HG03442 (cell line): Measurements from ENCODE around the gene ARHGAP18.

Source experiments
- ATAC-seq: cut with Tn5 transposase; IDR thresholded peaks from one replicate; pipeline ENCODE4 v1.9.1; 2021; ENCODE audit warnings: mild to moderate bottlenecking, moderate library complexity; ENCODE audit not compliant: unreplicated experiment

The ARHGAP18 gene

GRCh38 chr6:129725341-129725740, 15.4 kb upstream of the ARHGAP18 start:
- no peak for ATAC-seq

- ATAC-seq, result no peak
These were observed 9.7 kb upstream of the ARHGAP18 start for GRCh38 chr6:129719692-129720091.

GRCh38 chr6:129717277-129717676, 7.3 kb upstream of the ARHGAP18 start:
- ATAC-seq, result no peak

- ATAC-seq, result no peak
These were observed 3.9 kb upstream of the ARHGAP18 start for GRCh38 chr6:129713806-129714333.

- no peak for ATAC-seq
These were observed 1.3 kb upstream of the ARHGAP18 start for GRCh38 chr6:129711271-129711631.

- ATAC-seq, result no peak
These were observed 683 bp upstream of the ARHGAP18 start for GRCh38 chr6:129710450-129711270.

GRCh38 chr6:129709196-129709768, 695 bp downstream of the ARHGAP18 start:
- ATAC-seq, result peak; percentile 9

- no peak for ATAC-seq
These were observed 1.3 kb downstream of the ARHGAP18 start for GRCh38 chr6:129708496-129709195.

GRCh38 chr6:129707882-129708495, 2.0 kb downstream of the ARHGAP18 start:
- ATAC-seq, result no peak

- ATAC-seq, result no peak
These were observed 2.9 kb downstream of the ARHGAP18 start for GRCh38 chr6:129707028-129707427.

GRCh38 chr6:129705212-129705611, 4.8 kb downstream of the ARHGAP18 start:
- ATAC-seq, result no peak

GRCh38 chr6:129704708-129705107, 5.3 kb downstream of the ARHGAP18 start:
- peak; percentile 41 for ATAC-seq

GRCh38 chr6:129701721-129702455, 8.1 kb downstream of the ARHGAP18 start:
- ATAC-seq, result no peak

GRCh38 chr6:129700666-129701065, 9.3 kb downstream of the ARHGAP18 start:
- ATAC-seq, result no peak

- no peak for ATAC-seq
These were observed 10.3 kb downstream of the ARHGAP18 start for GRCh38 chr6:129699659-129700058.

GRCh38 chr6:129698430-129698829, 11.5 kb downstream of the ARHGAP18 start:
- no peak for ATAC-seq

GRCh38 chr6:129697788-129698187, 12.2 kb downstream of the ARHGAP18 start:
- no peak for ATAC-seq

- no peak for ATAC-seq
These were observed 13.1 kb downstream of the ARHGAP18 start for GRCh38 chr6:129696843-129697242.

- no peak for ATAC-seq
These were observed 14.0 kb downstream of the ARHGAP18 start for GRCh38 chr6:129696028-129696418.

GRCh38 chr6:129695373-129696027, 14.5 kb downstream of the ARHGAP18 start:
- ATAC-seq, result peak; percentile 88
